Stimulated activated CD4-positive, alpha-beta T cell treated with anti-CD3 and anti-CD28 coated beads, Interleukin-12 subunit alpha, Interleukin-12 subunit beta, amount 100 ng/mL, for 4 hours (primary cell): Measurements from ENCODE around the gene PFDN1.

Experiments used
- DNase-seq: peaks from one replicate; pipeline ENCODE4 v3.0.0-alpha.2; 2020

Gene PFDN1

GRCh38 chr5:140258016-140258415 lies 44.9 kb downstream of the PFDN1 start:
- DNase-seq, result no peak

GRCh38 chr5:140256726-140257125 lies 46.2 kb downstream of the PFDN1 start:
- DNase-seq, result no peak

GRCh38 chr5:140255460-140256157 lies 47.3 kb downstream of the PFDN1 start:
- DNase-seq, result no peak

- no peak for DNase-seq
These were observed 48.9 kb downstream of the PFDN1 start for GRCh38 chr5:140253985-140254384.

GRCh38 chr5:140252470-140253126 lies 50.3 kb downstream of the PFDN1 start:
- DNase-seq, result no peak

- peak; percentile 29 for DNase-seq
These were observed 51.4 kb downstream of the PFDN1 start for GRCh38 chr5:140251527-140251973.

GRCh38 chr5:140250386-140250785 lies 52.5 kb downstream of the PFDN1 start:
- DNase-seq, result no peak

- DNase-seq, result no peak
These were observed 53.4 kb downstream of the PFDN1 start for GRCh38 chr5:140249536-140249935.

GRCh38 chr5:140248414-140248813 lies 54.5 kb downstream of the PFDN1 start:
- DNase-seq, result no peak

GRCh38 chr5:140246378-140247122 lies 56.4 kb downstream of the PFDN1 start:
- DNase-seq, result no peak

GRCh38 chr5:140245926-140246325 lies 57.0 kb downstream of the PFDN1 start:
- DNase-seq, result no peak

- DNase-seq, result no peak
These were observed 57.6 kb downstream of the PFDN1 start for GRCh38 chr5:140245341-140245740.

GRCh38 chr5:140244525-140245025 lies 58.3 kb downstream of the PFDN1 start:
- peak; percentile 76 for DNase-seq

- DNase-seq, result no peak
These were observed 59.1 kb downstream of the PFDN1 start for GRCh38 chr5:140243706-140244250.

GRCh38 chr5:140242890-140243585 lies 59.9 kb downstream of the PFDN1 start:
- DNase-seq, result no peak

GRCh38 chr5:140242099-140242498 lies 60.8 kb downstream of the PFDN1 start:
- DNase-seq, result no peak

- DNase-seq, result no peak
These were observed 61.8 kb downstream of the PFDN1 start for GRCh38 chr5:140240987-140241706.

- peak; percentile 61 for DNase-seq
These were observed 62.8 kb downstream of the PFDN1 start for GRCh38 chr5:140239939-140240700.

- no peak for DNase-seq
These were observed 63.4 kb downstream of the PFDN1 start for GRCh38 chr5:140239461-140239860.

- no peak for DNase-seq
These were observed 64.1 kb downstream of the PFDN1 start for GRCh38 chr5:140238756-140239155.
